WTC11 (cell line): ENCODE data around the gene CACHD1. TPM values are rescaled to one million over a fixed set of nuclear protein-coding genes. Genes with fewer than 3 reads are reported as not detected.

ENCODE experiments used
- ATAC-seq: fragments of 200-7000 bp; cut with Tn5 transposase; 2 replicates; pipeline ENCODE4 v1.10.0; 2021; ENCODE audit warnings: mild to moderate bottlenecking, moderate library complexity
- CTCF ChIA-PET: fragments of 300-600 bp; sonication (Branson Sonifier 250); formaldehyde crosslinking; loops from one replicate; lab custom pipeline; 2021; ENCODE audit warnings: antibody characterized with exemption; lab: Charles Lee
- POLR2A ChIA-PET: fragments of 350-600 bp; sonication (Branson Sonifier 250); formaldehyde crosslinking; loops from one replicate; lab custom pipeline; 2021; ENCODE audit warnings: antibody characterized with exemption; lab: Charles Lee
- DNase-seq: peaks from one replicate; pipeline ENCODE4 v3.0.0; 2021; ENCODE audit warnings: low spot score
- H3K27ac Mint-ChIP-seq: 2 replicates; pipeline ENCODE4 v1.8.0; 2021; ENCODE audit warnings: mixed read lengths
- H3K27me3 Mint-ChIP-seq: 2 replicates; pipeline ENCODE4 v1.8.0; 2021; ENCODE audit warnings: low read depth, mild to moderate bottlenecking, moderate library complexity, mixed read lengths
- H3K36me3 Mint-ChIP-seq: 2 replicates; pipeline ENCODE4 v1.8.0; 2021; ENCODE audit warnings: mixed read lengths
- H3K4me1 Mint-ChIP-seq: 2 replicates; pipeline ENCODE4 v1.8.0; 2022; ENCODE audit warnings: mixed read lengths
- H3K4me3 Mint-ChIP-seq: 2 replicates; pipeline ENCODE4 v1.8.0; 2021; ENCODE audit warnings: mild to moderate bottlenecking, moderate library complexity, mixed read lengths
- H3K9me3 Mint-ChIP-seq: 2 replicates; pipeline ENCODE4 v1.8.0; 2021; ENCODE audit warnings: mixed read lengths
- AFF4 ChIP-seq: sonication (generic); formaldehyde crosslinking; IDR thresholded peaks from 2 replicates; pipeline ENCODE4 v1.8.1; 2023; ENCODE audit warnings: mild to moderate bottlenecking, missing genetic modification reagents, borderline replicate concordance
- AR ChIP-seq: fragments of 250-450 bp; sonication (Bioruptor Pico); IDR thresholded peaks from 2 replicates; pipeline ENCODE4 v1.9.0; 2021; ENCODE audit warnings: mild to moderate bottlenecking
- GTF2I ChIP-seq: fragments of 250-450 bp; sonication (Bioruptor Pico); conservative IDR thresholded peaks from 2 replicates; pipeline ENCODE4 v1.4.0; 2021; ENCODE audit warnings: mild to moderate bottlenecking
- IRF2 ChIP-seq: sonication (generic); formaldehyde crosslinking; IDR thresholded peaks from 2 replicates; pipeline ENCODE4 v1.8.0; 2022; ENCODE audit warnings: low read depth, missing genetic modification reagents, borderline replicate concordance
- JUN ChIP-seq: sonication (generic); formaldehyde crosslinking; IDR thresholded peaks from 2 replicates; pipeline ENCODE4 v1.8.0; 2023; ENCODE audit warnings: mild to moderate bottlenecking, missing genetic modification reagents
- MXD4 ChIP-seq: fragments of 250-450 bp; sonication (Bioruptor Pico); IDR thresholded peaks from 2 replicates; pipeline ENCODE4 v1.8.0; 2021; ENCODE audit warnings: mild to moderate bottlenecking, moderate library complexity, borderline replicate concordance
- PREB ChIP-seq: sonication (generic); formaldehyde crosslinking; IDR thresholded peaks from 2 replicates; pipeline ENCODE4 v1.8.1; 2022; ENCODE audit warnings: mild to moderate bottlenecking, missing genetic modification reagents, moderate library complexity, borderline replicate concordance
- SMAD3 ChIP-seq: sonication (generic); formaldehyde crosslinking; IDR thresholded peaks from 2 replicates; pipeline ENCODE4 v1.8.0; 2022; ENCODE audit warnings: missing genetic modification reagents, mild to moderate bottlenecking, borderline replicate concordance
- USF2 ChIP-seq: sonication (generic); formaldehyde crosslinking; IDR thresholded peaks from 2 replicates; pipeline ENCODE4 v1.8.1; 2023; ENCODE audit warnings: mild to moderate bottlenecking, missing genetic modification reagents, moderate library complexity
- total RNA-seq: library from RNA; stranded (reverse); gene quantifications from 3 replicates; pipeline ENCODE4 v1.2.3, GENCODE V29; 2021

The CACHD1 gene
- total RNA-seq, 1 experiment from 2014 or later = 26.3 TPM

- TF ChIP-seq AFF4 (CRISPR knock-in tag) = 0 out of 2 replicates have a peak, but pooled peaks have one; percentile 66
Measured at GRCh38 chr1:64493831-64494230, 23.9 kb downstream of the CACHD1 start (continued).

- no peaks in the 10 kb centered on the region for H3K27me3 Mint-ChIP-seq
- no peak for TF ChIP-seq GTF2I
- no peak for TF ChIP-seq PREB
- ChIA-PET CTCF (interaction anchor here (0.7 to 1.7 kb wide), 3 partner anchors 20 to 98 kb away, joined by 3 read pairs; no protein-coding TSS in a partner anchor), POLR2A (interaction anchor here (2.0 kb wide), 1 partner anchor 22 kb away, joined by 11 read pairs; no protein-coding TSS in a partner anchor)
- DNase-seq (no peak), ATAC-seq (no peak)
- no peaks in the 10 kb centered on the region for H3K9me3 Mint-ChIP-seq
- peak overlapping the region; percentile 92 for H3K27ac Mint-ChIP-seq
- H3K36me3 Mint-ChIP-seq = peaks cover 9% of the 10 kb centered on the region; the same call in 1 of the 2 replicates
- H3K4me1 Mint-ChIP-seq = peaks cover 90% of the 10 kb centered on the region
- H3K4me3 Mint-ChIP-seq = peak overlapping the region; percentile 47
Measured at GRCh38 chr1:64494659-64495058, 24.7 kb downstream of the CACHD1 start.

GRCh38 chr1:64495878-64496277 is 25.9 kb downstream of the CACHD1 start:
- Mint-ChIP-seq H3K4me3 (no peak overlapping the region), H3K27me3 (no peaks in the 10 kb centered on the region)

More at GRCh38 chr1:64495878-64496277, 25.9 kb downstream of the CACHD1 start:
- DNase-seq (no peak), ATAC-seq (no peak)
- TF ChIP-seq MXD4 (no peak), IRF2 (CRISPR knock-in tag) (no peak), SMAD3 (CRISPR knock-in tag) (no peak), JUN (CRISPR knock-in tag) (no peak), AR (no peak), USF2 (CRISPR knock-in tag) (no peak)
- ChIA-PET POLR2A (no interaction called here), CTCF (no interaction called here)
- H3K27ac Mint-ChIP-seq = peak overlapping the region; percentile 36; the same call in 1 of the 2 replicates
- H3K36me3 Mint-ChIP-seq = peaks cover 12% of the 10 kb centered on the region; the same call in 1 of the 2 replicates
- peaks cover 88% of the 10 kb centered on the region for H3K4me1 Mint-ChIP-seq
- no peaks in the 10 kb centered on the region for H3K9me3 Mint-ChIP-seq
